H1 (cell line): ENCODE results near the gene PRSS22. TPM values are rescaled to one million over a fixed set of nuclear protein-coding genes. Genes with fewer than 3 reads are reported as not detected.

ENCODE experiments used
- CTCF ChIA-PET: fragments of 300-600 bp; sonication (Branson Sonifier 250); formaldehyde crosslinking; loops from one replicate; lab custom pipeline; 2021; ENCODE audit not compliant: partially characterized antibody; lab: Charles Lee
- POLR2A ChIA-PET: fragments of 300-600 bp; sonication (Branson Sonifier 250); formaldehyde crosslinking; loops from one replicate; lab custom pipeline; 2021; ENCODE audit warnings: inconsistent platforms; ENCODE audit not compliant: partially characterized antibody; lab: Charles Lee
- DNase-seq, 2 experiments: peaks; one replicate each; pipeline versions ENCODE4 v3.0.0 to v3.0.0-alpha.2; 2010 to 2022; ENCODE audit warnings: low spot score in 2 of 2, low read depth in 1 of 2, mixed read lengths in 1 of 2
- FAIRE-seq: peaks from 2 replicates; lab custom pipeline; 2011; peaks lifted over from hg19 to GRCh38; lab: Jason Lieb, UNC
- H2AFZ ChIP-seq: 2 replicates; pipeline ENCODE4 v1.8.1; 2012; ENCODE audit warnings: low read length, inconsistent platforms
- H2AK5ac ChIP-seq: 2 replicates; pipeline ENCODE4 v1.6.1; 2013; ENCODE audit warnings: low read depth, low read length
- H2BK120ac ChIP-seq: replicated peaks from 2 replicates; pipeline ENCODE3; 2013; ENCODE audit warnings: low read depth, low read length, inconsistent platforms
- H2BK12ac ChIP-seq: 2 replicates; pipeline ENCODE4 v1.6.1; 2013; ENCODE audit warnings: low read depth, low read length
- H2BK15ac ChIP-seq: 2 replicates; pipeline ENCODE4 v1.6.1; 2013; ENCODE audit warnings: low read length
- H2BK20ac ChIP-seq: 2 replicates; pipeline ENCODE4 v1.6.1; 2013; ENCODE audit warnings: low read length
- H2BK5ac ChIP-seq: 2 replicates; pipeline ENCODE4 v1.6.1; 2013; ENCODE audit warnings: low read depth, low read length
- H3K14ac ChIP-seq: 2 replicates; pipeline ENCODE4 v1.6.1; 2013; ENCODE audit warnings: inconsistent platforms; ENCODE audit not compliant: insufficient read length
- H3K18ac ChIP-seq: 2 replicates; pipeline ENCODE4 v1.6.1; 2013; ENCODE audit warnings: low read length; ENCODE audit errors: extremely low read depth
- H3K23ac ChIP-seq: 2 replicates; pipeline ENCODE4 v1.6.1; 2013; ENCODE audit warnings: inconsistent platforms; ENCODE audit not compliant: insufficient read length
- H3K23me2 ChIP-seq: 2 replicates; pipeline ENCODE4 v1.6.1; 2013; ENCODE audit warnings: low read depth, low read length
- H3K27ac ChIP-seq: 2 replicates; pipeline ENCODE4 v1.6.1; 2011; ENCODE audit warnings: low read depth, low read length, inconsistent platforms
- H3K27me3 ChIP-seq, 4 experiments: replicated peaks in 1 of 4; 1 replicate in 1 of 4; 2 replicates in 3 of 4; pipeline versions ENCODE4 v1.6.1 to v1.8.1; 2011 to 2013; ENCODE audit warnings: low read length in 3 of 4, mild to moderate bottlenecking in 3 of 4, inconsistent platforms in 2 of 4, mixed read lengths in 2 of 4, moderate library complexity in 1 of 4; ENCODE audit not compliant: control insufficient read depth in 3 of 4, insufficient read depth in 3 of 4; ENCODE audit errors: extremely low read depth in 1 of 4
- H3K36me3 ChIP-seq, 4 experiments: 2 replicates each; pipeline versions ENCODE4 v1.6.1 to v1.8.1; 2011 to 2013; ENCODE audit warnings: mild to moderate bottlenecking in 4 of 4, low read length in 3 of 4, moderate library complexity in 2 of 4, control low read depth in 1 of 4, inconsistent platforms in 1 of 4; ENCODE audit not compliant: insufficient read depth in 4 of 4, control insufficient read depth in 2 of 4
- H3K4ac ChIP-seq: replicated peaks from 2 replicates; pipeline ENCODE3; 2013; ENCODE audit warnings: low read length, low read depth, mixed read lengths, inconsistent platforms; ENCODE audit not compliant: insufficient read length
- H3K4me1 ChIP-seq, 4 experiments: replicated peaks in 1 of 4; 1 replicate in 1 of 4; 2 replicates in 3 of 4; pipeline versions ENCODE4 v1.6.1 to v1.8.1; 2011 to 2013; ENCODE audit warnings: low read length in 3 of 4, inconsistent platforms in 2 of 4, mixed read lengths in 1 of 4; ENCODE audit not compliant: insufficient read depth in 4 of 4, control insufficient read depth in 3 of 4
- H3K4me2 ChIP-seq, 2 experiments: 2 replicates each; pipeline versions ENCODE4 v1.6.1 to v1.8.1; 2011 to 2013; ENCODE audit warnings: low read depth in 2 of 2, low read length in 2 of 2, control low read depth in 1 of 2, inconsistent platforms in 1 of 2, mild to moderate bottlenecking in 1 of 2; ENCODE audit not compliant: insufficient read depth in 1 of 2
- H3K4me3 ChIP-seq, 4 experiments: fragments of 200-600, 300-600 bp in 1 of 4; sonication (generic), shearing (Covaris generic), sonication (Bioruptor Twin) in 1 of 4; 2 replicates each; pipeline versions ENCODE4 v1.5.1 to v1.8.1; 2011 to 2016; ENCODE audit warnings: low read length in 4 of 4, low read depth in 3 of 4, control low read depth in 2 of 4, inconsistent platforms in 2 of 4, mild to moderate bottlenecking in 2 of 4, mixed read lengths in 1 of 4, moderate library complexity in 1 of 4; ENCODE audit not compliant: insufficient read depth in 2 of 4; ENCODE audit errors: extremely low read depth in 1 of 4
- H3K56ac ChIP-seq: replicated peaks from 2 replicates; pipeline ENCODE3; 2013; ENCODE audit warnings: low read depth, mild to moderate bottlenecking, mixed read lengths, low read length, inconsistent platforms; ENCODE audit not compliant: insufficient read length
- H3K79me1 ChIP-seq: 2 replicates; pipeline ENCODE4 v1.6.1; 2013; ENCODE audit warnings: low read depth, low read length, control low read depth
- H3K79me2 ChIP-seq, 2 experiments: 2 replicates each; pipeline versions ENCODE4 v1.6.1 to v1.8.1; 2012 to 2013; ENCODE audit warnings: low read length in 2 of 2, mild to moderate bottlenecking in 2 of 2, inconsistent platforms in 1 of 2; ENCODE audit not compliant: insufficient read depth in 2 of 2, control insufficient read depth in 1 of 2
- H3K9ac ChIP-seq, 4 experiments: replicated peaks in 1 of 4; 1 replicate in 1 of 4; 2 replicates in 3 of 4; pipeline versions ENCODE4 v1.6.1 to v1.8.1; 2011 to 2013; ENCODE audit warnings: low read depth in 3 of 4, low read length in 3 of 4, control low read depth in 2 of 4, mild to moderate bottlenecking in 2 of 4, moderate library complexity in 2 of 4, inconsistent platforms in 1 of 4; ENCODE audit errors: extremely low read depth in 1 of 4
- H3K9me3 ChIP-seq, 2 experiments: 2 replicates each; pipeline versions ENCODE4 v1.6.1 to v1.8.1; 2012 to 2013; ENCODE audit warnings: mild to moderate bottlenecking in 2 of 2, moderate library complexity in 2 of 2, control low read depth in 1 of 2, inconsistent platforms in 1 of 2, low read depth in 1 of 2, low read length in 1 of 2, mixed read lengths in 1 of 2; ENCODE audit not compliant: insufficient read depth in 2 of 2
- H4K20me1 ChIP-seq, 2 experiments: replicated peaks in 1 of 2; 2 replicates each; pipeline versions ENCODE3 to v1.8.1; 2011 to 2013; ENCODE audit warnings: inconsistent platforms in 2 of 2, low read length in 2 of 2, mild to moderate bottlenecking in 1 of 2; ENCODE audit not compliant: insufficient read depth in 2 of 2, control insufficient read depth in 1 of 2
- H4K5ac ChIP-seq: 2 replicates; pipeline ENCODE4 v1.6.1; 2013; ENCODE audit warnings: low read length, low read depth, mixed read lengths, inconsistent platforms; ENCODE audit not compliant: insufficient read length
- H4K8ac ChIP-seq: 2 replicates; pipeline ENCODE4 v1.8.0; 2013; ENCODE audit warnings: mild to moderate bottlenecking, moderate library complexity, low read length, inconsistent platforms; ENCODE audit not compliant: insufficient read depth; ENCODE audit errors: extremely low read depth
- H4K91ac ChIP-seq: replicated peaks from 2 replicates; pipeline ENCODE3; 2013; ENCODE audit warnings: low read length, mixed read lengths, inconsistent platforms; ENCODE audit not compliant: insufficient read length
- BRCA1 ChIP-seq: IDR thresholded peaks from 2 replicates; pipeline ENCODE4 v1.6.1; 2012; ENCODE audit warnings: low read depth, low read length, improper control_type of control experiment
- CEBPB ChIP-seq: IDR thresholded peaks from 2 replicates; pipeline ENCODE4 v1.6.1; 2012; ENCODE audit warnings: low read depth, low read length
- CHD1 ChIP-seq: IDR thresholded peaks from 2 replicates; pipeline ENCODE4 v1.6.1; 2012; ENCODE audit warnings: low read depth, low read length, improper control_type of control experiment
- CREB1 ChIP-seq: IDR thresholded peaks from 2 replicates; pipeline ENCODE4 v1.6.1; 2012; ENCODE audit warnings: inconsistent platforms
- E2F6 ChIP-seq: IDR thresholded peaks from 2 replicates; pipeline ENCODE4 v1.6.1; 2012; ENCODE audit warnings: inconsistent platforms
- EGR1 ChIP-seq: IDR thresholded peaks from 2 replicates; pipeline ENCODE4 v1.6.1; 2011; ENCODE audit warnings: low read depth, low read length, borderline replicate concordance
- KDM5A ChIP-seq: fragments of 200-600 bp; IDR thresholded peaks from 2 replicates; pipeline ENCODE4 v1.7.1; 2012; ENCODE audit warnings: mild to moderate bottlenecking, low read length, inconsistent platforms, mixed read lengths
- MAFK ChIP-seq: IDR thresholded peaks from 2 replicates; pipeline ENCODE4 v1.6.1; 2012; ENCODE audit warnings: low read depth, mild to moderate bottlenecking, improper control_type of control experiment, low read length
- SP4 ChIP-seq: IDR thresholded peaks from 2 replicates; pipeline ENCODE4 v1.6.1; 2012; ENCODE audit warnings: low read length, inconsistent platforms
- TAF7 ChIP-seq: optimal IDR thresholded peaks from 2 replicates; pipeline ENCODE3; 2011; ENCODE audit warnings: low read depth, mild to moderate bottlenecking, inconsistent platforms, low read length, moderate library complexity, borderline replicate concordance
- TBP ChIP-seq: IDR thresholded peaks from 2 replicates; pipeline ENCODE4 v1.6.1; 2011; ENCODE audit warnings: low read depth, low read length, improper control_type of control experiment
- TEAD4 ChIP-seq: IDR thresholded peaks from 2 replicates; pipeline ENCODE4 v1.6.1; 2012; ENCODE audit warnings: low read depth, low read length, inconsistent platforms, mixed read lengths
- ZNF274 ChIP-seq: IDR thresholded peaks from 2 replicates; pipeline ENCODE4 v1.7.0; 2012; ENCODE audit warnings: low read length, borderline replicate concordance; ENCODE audit errors: extremely low read depth
- WGBS, 2 experiments: shearing (Covaris generic) in 1 of 2; methylation state at CpG; one replicate each; pipeline versions ENCODE4 v1.1.6 to v1.1.7; 2013 to 2015; ENCODE audit warnings: low lambda C conversion rate in 2 of 2, mixed read lengths in 2 of 2, inconsistent platforms in 1 of 2, low coverage in 1 of 2, missing lambda C conversion rate in 1 of 2; ENCODE audit not compliant: insufficient replicate concordance in 2 of 2, insufficient coverage in 1 of 2, insufficient read length in 1 of 2; ENCODE audit errors: extremely low coverage in 1 of 2, missing lambda C conversion rate in 1 of 2; 5-methylcytosine and 5-hydroxymethylcytosine counted together
- polyA plus RNA-seq, 7 experiments: library from polyadenylated mRNA; depleted of rRNA in 3 of 7; stranded (reverse) in 5 of 7; unstranded in 2 of 7; fragments of >200 nt in 5 of 7; fragments of 200-250 nt in 2 of 7; gene quantifications; 1 replicate in 5 of 7; 2 replicates in 1 of 7; 4 replicates in 1 of 7; pipeline versions ENCODE4 v1.2.1 to v1.2.3, GENCODE V29; 2011 to 2013; ENCODE audit warnings: missing spikeins in 2 of 7, mixed read lengths in 2 of 7
- total RNA-seq: library from RNA; stranded (reverse); fragmentation: NEBNext Ultra II Directional; extraction: Animal tissue kit (Norgen Biotek cat#: 25700); gene quantifications from 2 replicates; pipeline ENCODE4 v1.2.1, GENCODE V29; 2021

The PRSS22 gene
- total and polyA plus RNA-seq, 2 of the 8 experiments (the other 6 are each of a cell fraction or from before 2014, with no cell fraction given), result 4.0 to 4.4 TPM

- peaks cover 0 to 3% (median 2%) of the 10 kb centered on the region in 4 experiments; a peak in 3 of 7 replicates for H3K4me1 ChIP-seq
- no peak overlapping the region for H3K4ac ChIP-seq
- H3K23me2 ChIP-seq, result peaks cover 2% of the 10 kb centered on the region; the same call in 1 of the 2 replicates
- H4K91ac ChIP-seq, result no peak overlapping the region
- H2BK20ac ChIP-seq, result no peak overlapping the region
- H3K79me2 ChIP-seq, result no peaks in the 10 kb centered on the region
- H4K20me1 ChIP-seq, result no peaks in the 10 kb centered on the region
- H2BK5ac ChIP-seq, result no peak overlapping the region
- no peak overlapping the region for H3K56ac ChIP-seq
- peaks cover 0 to 6% (median 4%) of the 10 kb centered on the region in 4 experiments; a peak in 4 of 7 replicates for H3K27me3 ChIP-seq
- WGBS, 2 experiments, result 61% methylated on average over 34 of the region's 40 CpGs; no CpG with 5 or more reads in 1 of the 2 experiments
- H3K9me3 ChIP-seq, result no peaks in the 10 kb centered on the region
- H3K36me3 ChIP-seq, result no peaks in the 10 kb centered on the region
- DNase-seq (peak in 1 of 2 experiments; percentile 91), FAIRE-seq (no peak)
- ChIA-PET POLR2A (interaction anchor here (0.6 to 1.3 kb wide), 3 partner anchors 12 to 75 kb away, joined by 3 read pairs; no protein-coding TSS in a partner anchor), CTCF (interaction anchor here (0.5 to 4.9 kb wide), 21 partner anchors 8 to 128 kb away, joined by 3 to 49 read pairs (median 4); partner anchors contain the start of gene PRSS22)
- no peak overlapping the region; the same call in 1 of the 2 replicates for H2BK15ac ChIP-seq
- no peak overlapping the region for H3K23ac ChIP-seq
- peak overlapping the region; percentile 15 to 25; a peak in 2 of 4 replicates for H3K4me2 ChIP-seq
- no peaks in the 10 kb centered on the region for H3K79me1 ChIP-seq
- no peak overlapping the region for H3K14ac ChIP-seq
- H3K4me3 ChIP-seq, result peak overlapping the region in 1 of 4 experiments; percentile 39; a peak in 2 of 8 replicates
- H4K5ac ChIP-seq, result no peak overlapping the region
- no peak overlapping the region for H2AK5ac ChIP-seq
- H2BK12ac ChIP-seq, result no peak overlapping the region
- H2BK120ac ChIP-seq, result no peak overlapping the region
- peak overlapping the region; percentile 84; the same call in 1 of the 2 replicates for H4K8ac ChIP-seq
- no peak overlapping the region for H3K27ac ChIP-seq
- no peak overlapping the region for H3K9ac ChIP-seq
- H3K18ac ChIP-seq, result 0 out of 2 replicates have a peak overlapping the region, but pooled peaks have one; percentile 26
- peak overlapping the region; percentile 74 for H2AFZ ChIP-seq
- TF ChIP-seq KDM5A (no peak), CREB1 (peak; percentile 88), BRCA1 (no peak), CHD1 (no peak), TBP (no peak), TEAD4 (0 out of 2 replicates have a peak, but pooled peaks have one; percentile 1), MAFK (no peak), SP4 (no peak), ZNF274 (no peak), EGR1 (peak; percentile 83; the same call in 1 of the 2 replicates), TAF7 (no peak), E2F6 (peak; percentile 92), CEBPB (no peak)
Observed at GRCh38 chr16:2842340-2843000, 15.5 kb downstream of the PRSS22 start.
